ENCODE results near the gene PITX3. TPM values are rescaled to one million over a fixed set of nuclear protein-coding genes. Genes with fewer than 3 reads are reported as not detected.

Gene PITX3
- polyA plus RNA-seq, 1 donor from 2014 or later = not detected

DNA sequence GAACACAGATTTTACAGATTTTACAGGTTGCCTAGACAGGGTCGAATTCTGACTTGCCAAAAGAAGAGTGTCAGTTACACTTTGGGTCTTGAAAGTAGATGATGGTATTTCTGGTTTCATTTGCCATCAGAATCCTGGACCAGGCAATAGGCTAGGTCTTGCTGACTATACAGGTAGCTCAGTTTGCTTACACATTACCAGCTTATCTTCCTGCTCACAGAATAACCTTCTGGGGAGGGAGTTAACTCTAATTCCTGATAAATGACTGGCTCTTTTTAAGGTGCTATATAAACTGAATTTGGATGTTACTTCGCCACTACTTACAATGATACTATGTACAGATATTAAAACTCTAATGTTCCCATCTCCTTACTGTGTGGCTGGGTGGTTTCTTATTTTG is 43.8 kb upstream of the PITX3 start:
- no peak overlapping the region for H3K27ac ChIP-seq (ENCODE audit: low read length)
- no peaks in the 10 kb centered on the region for H3K36me3 ChIP-seq (ENCODE audit: insufficient read depth, low read length)
- TF ChIP-seq, protein P1, sequence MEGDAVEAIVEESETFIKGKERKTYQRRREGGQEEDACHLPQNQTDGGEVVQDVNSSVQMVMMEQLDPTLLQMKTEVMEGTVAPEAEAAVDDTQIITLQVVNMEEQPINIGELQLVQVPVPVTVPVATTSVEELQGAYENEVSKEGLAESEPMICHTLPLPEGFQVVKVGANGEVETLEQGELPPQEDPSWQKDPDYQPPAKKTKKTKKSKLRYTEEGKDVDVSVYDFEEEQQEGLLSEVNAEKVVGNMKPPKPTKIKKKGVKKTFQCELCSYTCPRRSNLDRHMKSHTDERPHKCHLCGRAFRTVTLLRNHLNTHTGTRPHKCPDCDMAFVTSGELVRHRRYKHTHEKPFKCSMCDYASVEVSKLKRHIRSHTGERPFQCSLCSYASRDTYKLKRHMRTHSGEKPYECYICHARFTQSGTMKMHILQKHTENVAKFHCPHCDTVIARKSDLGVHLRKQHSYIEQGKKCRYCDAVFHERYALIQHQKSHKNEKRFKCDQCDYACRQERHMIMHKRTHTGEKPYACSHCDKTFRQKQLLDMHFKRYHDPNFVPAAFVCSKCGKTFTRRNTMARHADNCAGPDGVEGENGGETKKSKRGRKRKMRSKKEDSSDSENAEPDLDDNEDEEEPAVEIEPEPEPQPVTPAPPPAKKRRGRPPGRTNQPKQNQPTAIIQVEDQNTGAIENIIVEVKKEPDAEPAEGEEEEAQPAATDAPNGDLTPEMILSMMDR (IDR thresholded peaks at IDR 0.05; ENCODE audit: poor library complexity, severe bottlenecking) = no peak
- no peak for TF ChIP-seq MXI1 (conservative IDR thresholded peaks at IDR 0.05; ENCODE audit: poor library complexity, severe bottlenecking)
- no peak for TF ChIP-seq RAD21 (conservative IDR thresholded peaks at IDR 0.05)
- TF ChIP-seq POLR2AphosphoS5 (IDR thresholded peaks at IDR 0.05) = no peak
- no peak for TF ChIP-seq EP300 (conservative IDR thresholded peaks at IDR 0.05; ENCODE audit: poor library complexity, severe bottlenecking)
- no peak for TF ChIP-seq EZH2 (IDR thresholded peaks at IDR 0.05; ENCODE audit: borderline replicate concordance, insufficient read depth, low read length, poor library complexity, severe bottlenecking)
- TF ChIP-seq TAF1 (IDR thresholded peaks at IDR 0.05; ENCODE audit: low read depth) = no peak
- TF ChIP-seq, protein P2, sequence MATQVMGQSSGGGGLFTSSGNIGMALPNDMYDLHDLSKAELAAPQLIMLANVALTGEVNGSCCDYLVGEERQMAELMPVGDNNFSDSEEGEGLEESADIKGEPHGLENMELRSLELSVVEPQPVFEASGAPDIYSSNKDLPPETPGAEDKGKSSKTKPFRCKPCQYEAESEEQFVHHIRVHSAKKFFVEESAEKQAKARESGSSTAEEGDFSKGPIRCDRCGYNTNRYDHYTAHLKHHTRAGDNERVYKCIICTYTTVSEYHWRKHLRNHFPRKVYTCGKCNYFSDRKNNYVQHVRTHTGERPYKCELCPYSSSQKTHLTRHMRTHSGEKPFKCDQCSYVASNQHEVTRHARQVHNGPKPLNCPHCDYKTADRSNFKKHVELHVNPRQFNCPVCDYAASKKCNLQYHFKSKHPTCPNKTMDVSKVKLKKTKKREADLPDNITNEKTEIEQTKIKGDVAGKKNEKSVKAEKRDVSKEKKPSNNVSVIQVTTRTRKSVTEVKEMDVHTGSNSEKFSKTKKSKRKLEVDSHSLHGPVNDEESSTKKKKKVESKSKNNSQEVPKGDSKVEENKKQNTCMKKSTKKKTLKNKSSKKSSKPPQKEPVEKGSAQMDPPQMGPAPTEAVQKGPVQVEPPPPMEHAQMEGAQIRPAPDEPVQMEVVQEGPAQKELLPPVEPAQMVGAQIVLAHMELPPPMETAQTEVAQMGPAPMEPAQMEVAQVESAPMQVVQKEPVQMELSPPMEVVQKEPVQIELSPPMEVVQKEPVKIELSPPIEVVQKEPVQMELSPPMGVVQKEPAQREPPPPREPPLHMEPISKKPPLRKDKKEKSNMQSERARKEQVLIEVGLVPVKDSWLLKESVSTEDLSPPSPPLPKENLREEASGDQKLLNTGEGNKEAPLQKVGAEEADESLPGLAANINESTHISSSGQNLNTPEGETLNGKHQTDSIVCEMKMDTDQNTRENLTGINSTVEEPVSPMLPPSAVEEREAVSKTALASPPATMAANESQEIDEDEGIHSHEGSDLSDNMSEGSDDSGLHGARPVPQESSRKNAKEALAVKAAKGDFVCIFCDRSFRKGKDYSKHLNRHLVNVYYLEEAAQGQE (IDR thresholded peaks at IDR 0.05; ENCODE audit: borderline replicate concordance) = no peak
- TF ChIP-seq SMC3 (conservative IDR thresholded peaks at IDR 0.05; ENCODE audit: poor library complexity) = no peak
- H3K9me3 ChIP-seq (ENCODE audit: low read length) = no peaks in the 10 kb centered on the region
- H3F3A ChIP-seq (ENCODE audit: insufficient read depth, low read length, poor library complexity, severe bottlenecking) = no peaks in the 10 kb centered on the region
- peaks cover 10% of the 10 kb centered on the region for H3K79me2 ChIP-seq (replicated peaks; ENCODE audit: insufficient read depth, low read length)
- H3K27me3 ChIP-seq (ENCODE audit: insufficient read depth, low read depth, low read length) = no peaks in the 10 kb centered on the region
- no peaks in the 10 kb centered on the region for H4K20me1 ChIP-seq (ENCODE audit: insufficient read depth)
- H2AFZ ChIP-seq (ENCODE audit: low read depth, low read length) = no peak overlapping the region
- no peaks in the 10 kb centered on the region for H3K9me2 ChIP-seq (ENCODE audit: insufficient read depth, low read length)
- H3K4me2 ChIP-seq (ENCODE audit: low read length) = no peak overlapping the region
- no peak overlapping the region for H3K9ac ChIP-seq (ENCODE audit: low read length)
- H3K4me3 ChIP-seq (ENCODE audit: low read length) = no peak overlapping the region

DNA sequence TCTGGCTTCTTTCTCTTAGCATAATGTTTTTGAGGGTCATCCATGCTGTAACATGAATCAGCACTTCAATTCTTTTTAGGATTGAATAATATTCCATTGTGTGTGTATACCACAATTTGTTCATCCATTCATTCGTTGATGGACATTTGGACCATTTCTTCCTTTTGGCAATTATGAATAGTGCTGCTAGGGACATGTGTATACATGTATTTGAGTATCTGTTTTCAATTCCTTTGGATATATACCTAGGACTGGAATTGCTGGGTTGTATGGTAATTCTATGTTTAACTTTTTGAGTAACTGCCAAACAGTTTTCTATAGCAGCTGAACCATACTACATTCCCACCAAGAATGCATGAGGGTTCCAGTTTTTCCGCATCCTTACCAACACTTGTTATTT is 43.2 kb upstream of the PITX3 start:
- peaks cover 11% of the 10 kb centered on the region for H3K79me2 ChIP-seq (replicated peaks; ENCODE audit: insufficient read depth, low read length)
- no peaks in the 10 kb centered on the region for H3K9me2 ChIP-seq (ENCODE audit: insufficient read depth, low read length)
- no peak overlapping the region for H3K27ac ChIP-seq (ENCODE audit: low read length)
- no peaks in the 10 kb centered on the region for H3K9me3 ChIP-seq (ENCODE audit: low read length)
- no peak overlapping the region for H3K9ac ChIP-seq (ENCODE audit: low read length)
- no peak overlapping the region for H2AFZ ChIP-seq (ENCODE audit: low read depth, low read length)
- no peak overlapping the region for H3K4me2 ChIP-seq (ENCODE audit: low read length)
- H3K4me3 ChIP-seq (ENCODE audit: low read length) = no peak overlapping the region
- TF ChIP-seq, protein P2 (IDR thresholded peaks at IDR 0.05; ENCODE audit: borderline replicate concordance) = no peak
- no peak for TF ChIP-seq SMC3 (conservative IDR thresholded peaks at IDR 0.05; ENCODE audit: poor library complexity)
- TF ChIP-seq EZH2 (IDR thresholded peaks at IDR 0.05; ENCODE audit: borderline replicate concordance, insufficient read depth, low read length, poor library complexity, severe bottlenecking) = no peak
- no peak for TF ChIP-seq POLR2AphosphoS5 (IDR thresholded peaks at IDR 0.05)
- H3K36me3 ChIP-seq (ENCODE audit: insufficient read depth, low read length) = no peaks in the 10 kb centered on the region
- no peaks in the 10 kb centered on the region for H3F3A ChIP-seq (ENCODE audit: insufficient read depth, low read length, poor library complexity, severe bottlenecking)
- H4K20me1 ChIP-seq (ENCODE audit: insufficient read depth) = no peaks in the 10 kb centered on the region
- H3K27me3 ChIP-seq (ENCODE audit: insufficient read depth, low read depth, low read length) = no peaks in the 10 kb centered on the region
